GM19438 (cell line): ENCODE measurements around the gene STEAP3.

ENCODE experiments used
- ATAC-seq: cut with Tn5 transposase; IDR thresholded peaks from one replicate; pipeline ENCODE4 v1.9.1; 2021; ENCODE audit warnings: low read depth; ENCODE audit not compliant: unreplicated experiment

Gene STEAP3

DNA sequence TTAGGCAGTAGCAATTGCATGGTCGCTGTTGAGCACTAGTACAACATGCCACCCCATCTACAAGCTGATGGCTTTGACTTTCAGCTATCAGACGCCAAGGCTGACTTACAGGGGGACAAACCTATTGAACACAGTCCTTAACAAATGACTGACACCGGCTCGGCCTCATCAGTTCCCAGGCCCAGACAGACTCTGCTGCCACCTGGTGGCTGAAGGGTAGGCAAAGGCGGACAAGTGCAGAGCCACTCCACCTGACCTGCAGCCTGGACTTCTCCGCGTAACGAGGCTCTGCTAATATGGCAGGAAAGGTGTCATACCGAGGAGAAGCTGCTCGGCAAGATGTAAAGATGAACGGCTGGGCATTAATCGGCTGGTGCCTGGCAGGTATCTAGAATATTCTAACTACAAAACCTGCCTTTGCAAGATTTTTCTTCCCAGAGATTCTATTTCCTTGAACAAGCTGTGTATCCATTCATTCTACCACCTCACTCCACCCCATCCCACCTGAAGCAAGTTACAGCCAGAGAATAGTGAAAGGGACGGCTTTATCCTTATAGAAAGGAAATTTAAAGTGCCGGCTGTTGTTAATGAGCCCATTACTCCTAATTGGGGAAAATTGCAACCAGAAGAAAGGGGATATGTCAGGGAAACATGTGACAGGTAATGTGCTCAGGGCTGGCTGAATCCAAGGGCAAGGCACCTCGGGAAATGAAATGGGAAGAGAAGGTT lies 67.4 kb downstream of the STEAP3 start:
- no peak for ATAC-seq

DNA sequence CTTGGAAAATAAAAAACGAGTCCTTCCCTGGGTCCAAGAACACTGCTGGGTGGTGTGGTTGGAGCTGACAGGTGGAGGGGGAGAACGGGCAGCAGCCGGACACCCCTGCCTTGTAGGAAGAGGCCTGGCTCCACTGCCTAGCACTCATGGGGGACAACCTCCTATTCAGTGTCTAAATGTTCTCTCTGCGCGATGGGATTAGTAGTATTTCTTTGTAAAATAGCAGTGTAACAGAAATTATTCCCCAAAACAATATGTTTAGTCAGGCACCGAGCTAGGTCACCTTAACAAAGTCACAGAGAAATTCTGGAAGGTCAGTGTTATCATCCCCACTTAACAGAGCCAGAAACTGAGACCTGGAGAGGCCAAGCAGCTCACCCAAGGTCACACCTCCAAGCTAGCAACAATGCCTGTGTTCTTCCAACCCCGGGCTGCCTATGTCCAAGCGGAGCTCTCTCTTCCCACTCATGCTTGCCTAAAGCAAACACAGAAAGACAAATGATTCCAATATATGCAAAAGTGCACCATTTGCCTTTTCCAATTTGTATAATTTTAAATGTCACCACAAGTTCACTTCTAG lies 68.0 kb downstream of the STEAP3 start:
- ATAC-seq, result no peak

DNA sequence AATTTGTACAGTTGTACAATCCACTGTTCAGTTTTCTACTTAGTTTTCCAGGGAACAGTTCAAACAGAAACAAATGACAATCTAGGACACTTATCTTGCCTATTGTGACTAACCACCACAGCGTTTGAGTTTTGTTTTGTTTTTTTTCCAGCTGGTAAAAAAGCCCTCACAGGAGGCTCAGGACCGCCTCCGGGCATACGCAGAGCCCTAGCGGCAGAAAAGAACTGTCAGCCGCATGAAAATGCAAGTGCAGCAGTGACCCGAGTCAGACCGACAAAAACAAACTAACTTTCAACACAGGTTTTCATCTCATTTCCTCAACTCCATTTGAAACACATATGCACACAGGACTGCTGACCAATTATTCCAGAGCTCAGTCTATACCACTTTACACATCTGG lies 68.6 kb downstream of the STEAP3 start:
- ATAC-seq, result no peak

GRCh38 chr2:119293254-119293653 lies 69.6 kb downstream of the STEAP3 start:
- no peak for ATAC-seq

DNA sequence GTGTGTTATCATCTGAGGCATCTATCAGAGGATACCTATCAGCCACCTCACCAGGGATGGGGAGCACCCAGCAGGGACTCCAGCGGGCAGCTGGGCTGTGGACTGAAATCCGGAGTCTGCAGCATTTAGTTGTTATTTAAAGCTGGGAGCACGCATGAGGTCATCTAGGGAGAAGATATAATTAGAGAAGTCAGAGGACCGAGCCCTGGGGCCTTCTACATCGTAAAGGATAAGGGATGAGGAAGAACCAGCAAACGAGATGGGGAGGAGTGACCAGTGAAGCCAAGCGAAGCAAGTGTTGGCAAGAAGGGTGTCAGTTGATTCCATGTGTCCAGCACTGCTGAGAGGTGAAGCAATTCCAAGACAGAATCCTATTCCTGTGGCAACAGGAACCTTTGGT lies 70.3 kb downstream of the STEAP3 start:
- ATAC-seq, result no peak

DNA sequence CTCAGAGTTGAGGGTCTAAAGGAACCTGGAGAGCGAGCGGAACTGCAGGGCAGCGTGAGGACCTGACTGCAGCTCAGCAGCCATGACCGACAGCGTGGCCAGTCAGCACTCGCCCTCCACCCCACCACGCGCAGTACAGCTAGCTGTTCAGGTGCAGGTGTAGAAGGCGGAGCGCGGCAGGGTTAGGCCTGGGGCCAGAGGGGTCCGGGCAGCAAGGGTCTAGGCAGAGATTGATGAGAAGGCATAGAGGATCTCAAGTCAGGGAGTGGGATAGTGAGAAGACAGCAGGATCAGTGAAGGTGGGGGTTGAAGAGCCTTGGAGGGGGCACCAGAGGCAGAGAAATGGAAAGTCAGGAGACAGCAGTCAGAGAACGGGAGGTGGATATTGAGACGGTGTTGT lies 71.0 kb downstream of the STEAP3 start:
- ATAC-seq, result no peak

GRCh38 chr2:119295688-119296375 lies 72.2 kb downstream of the STEAP3 start:
- no peak for ATAC-seq

GRCh38 chr2:119301413-119301812 lies 77.8 kb downstream of the STEAP3 start:
- no peak for ATAC-seq

DNA sequence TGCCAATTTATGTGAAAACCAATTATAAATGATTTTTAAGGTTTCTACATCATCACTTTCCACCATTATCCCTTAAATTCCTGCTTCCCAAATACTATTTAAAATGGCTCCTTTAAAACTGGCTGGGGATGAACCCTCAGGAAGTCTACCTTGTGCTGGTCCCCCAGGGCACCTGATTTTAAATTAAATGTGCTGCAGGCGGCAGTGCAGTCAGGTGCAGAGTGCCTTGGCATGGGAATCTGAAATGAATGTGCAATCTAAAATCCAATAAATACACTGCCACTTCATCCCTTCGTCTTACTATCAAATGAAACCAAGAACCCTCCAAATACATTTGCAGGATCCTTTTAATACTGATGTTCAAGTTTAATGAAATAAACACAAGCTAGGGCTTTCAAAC lies 81.2 kb downstream of the STEAP3 start:
- no peak for ATAC-seq

DNA sequence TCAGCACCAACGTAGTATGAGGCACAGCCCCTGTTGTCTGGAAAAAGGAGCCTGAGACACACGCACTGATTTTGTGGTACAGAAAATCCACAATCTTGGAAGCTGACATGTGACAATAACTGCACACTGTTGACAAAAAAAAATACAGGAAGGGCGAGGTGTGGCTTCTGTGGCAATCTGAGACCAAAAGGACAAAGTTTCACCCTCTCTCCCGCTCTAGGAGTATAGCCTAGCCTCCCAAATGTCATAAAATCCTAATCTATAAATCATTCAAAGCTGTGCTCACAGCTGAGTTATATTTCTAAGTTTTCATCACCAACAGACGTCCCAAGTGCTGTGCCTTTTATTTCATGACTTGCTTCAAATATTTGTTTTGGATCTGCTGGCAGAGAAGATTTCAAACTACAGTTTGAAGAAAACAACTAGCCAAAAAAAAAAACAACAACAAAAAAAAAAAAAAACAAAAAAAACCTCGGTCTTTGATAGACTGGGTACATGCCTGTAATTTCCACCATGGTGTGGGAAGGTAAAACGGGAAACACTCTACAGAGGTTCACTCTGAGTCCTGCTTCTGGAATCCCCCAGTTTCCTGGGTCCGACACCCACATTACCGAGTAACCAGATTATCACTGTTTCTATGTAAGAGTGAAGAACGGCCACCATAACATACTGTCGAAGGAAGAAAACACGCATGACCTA lies 82.0 kb downstream of the STEAP3 start:
- no peak for ATAC-seq

- ATAC-seq, result no peak
These were observed 82.6 kb downstream of the STEAP3 start for GRCh38 chr2:119306196-119306590.

GRCh38 chr2:119307419-119308140 lies 83.9 kb downstream of the STEAP3 start:
- no peak for ATAC-seq

GRCh38 chr2:119308793-119309330 lies 85.2 kb downstream of the STEAP3 start:
- no peak for ATAC-seq

GRCh38 chr2:119311371-119311770 lies 87.7 kb downstream of the STEAP3 start:
- no peak for ATAC-seq

DNA sequence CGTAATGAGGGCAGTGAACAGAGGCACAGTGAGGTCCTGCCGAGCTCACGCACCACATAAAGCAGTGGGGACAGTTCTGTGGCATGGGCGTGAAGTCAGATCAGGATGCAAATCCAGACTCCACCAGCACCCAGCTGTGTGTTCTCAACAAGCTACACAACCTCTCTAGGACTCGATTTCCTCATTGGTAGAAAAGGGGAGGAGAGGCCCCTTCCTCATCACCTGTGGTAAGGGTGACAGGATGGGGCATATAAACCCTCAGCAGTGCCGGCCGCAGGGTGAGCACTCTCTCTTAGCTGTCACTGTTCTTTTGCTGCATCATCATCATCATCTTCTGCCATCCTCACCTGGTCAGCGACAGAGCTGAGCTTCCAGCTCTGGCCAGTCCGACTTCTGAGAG lies 88.2 kb downstream of the STEAP3 start:
- no peak for ATAC-seq
